Ectodermal cell (in vitro differentiated cells): ENCODE data around the gene PRKCB.
A peak's percentile ranks its signal among the peaks of the same experiment; 100 is the strongest.

ENCODE experiments used
- H3K27ac ChIP-seq: 2 replicates; pipeline ENCODE4 v1.7.0; 2013; ENCODE audit warnings: mild to moderate bottlenecking, low read depth, low read length; ENCODE audit not compliant: insufficient read depth, poor library complexity, severe bottlenecking
- H3K27me3 ChIP-seq: 2 replicates; pipeline ENCODE4 v1.7.0; 2013; ENCODE audit warnings: mild to moderate bottlenecking, low read length; ENCODE audit not compliant: insufficient read depth, control insufficient read depth, poor library complexity, severe bottlenecking
- H3K36me3 ChIP-seq: one replicate; pipeline ENCODE4 v1.7.0; 2013; ENCODE audit warnings: low read length; ENCODE audit not compliant: control insufficient read depth, insufficient read depth
- H3K4me1 ChIP-seq: one replicate; pipeline ENCODE4 v1.7.0; 2013; ENCODE audit warnings: low read length; ENCODE audit not compliant: control insufficient read depth, insufficient read depth
- H3K4me3 ChIP-seq: 2 replicates; pipeline ENCODE4 v1.7.0; 2013; ENCODE audit warnings: low read depth, low read length, control low read depth; ENCODE audit not compliant: insufficient read depth
- H3K9me3 ChIP-seq: 2 replicates; pipeline ENCODE4 v1.7.0; 2013; ENCODE audit warnings: mild to moderate bottlenecking, low read length, moderate library complexity; ENCODE audit not compliant: control insufficient read depth
- whole genome bisulfite sequencing, 2 experiments: methylation state at CpG; one replicate each; pipeline ENCODE4 v1.1.7; 2013; ENCODE audit warnings: missing lambda C conversion rate in 2 of 2; 5-methylcytosine and 5-hydroxymethylcytosine counted together

Gene PRKCB

DNA sequence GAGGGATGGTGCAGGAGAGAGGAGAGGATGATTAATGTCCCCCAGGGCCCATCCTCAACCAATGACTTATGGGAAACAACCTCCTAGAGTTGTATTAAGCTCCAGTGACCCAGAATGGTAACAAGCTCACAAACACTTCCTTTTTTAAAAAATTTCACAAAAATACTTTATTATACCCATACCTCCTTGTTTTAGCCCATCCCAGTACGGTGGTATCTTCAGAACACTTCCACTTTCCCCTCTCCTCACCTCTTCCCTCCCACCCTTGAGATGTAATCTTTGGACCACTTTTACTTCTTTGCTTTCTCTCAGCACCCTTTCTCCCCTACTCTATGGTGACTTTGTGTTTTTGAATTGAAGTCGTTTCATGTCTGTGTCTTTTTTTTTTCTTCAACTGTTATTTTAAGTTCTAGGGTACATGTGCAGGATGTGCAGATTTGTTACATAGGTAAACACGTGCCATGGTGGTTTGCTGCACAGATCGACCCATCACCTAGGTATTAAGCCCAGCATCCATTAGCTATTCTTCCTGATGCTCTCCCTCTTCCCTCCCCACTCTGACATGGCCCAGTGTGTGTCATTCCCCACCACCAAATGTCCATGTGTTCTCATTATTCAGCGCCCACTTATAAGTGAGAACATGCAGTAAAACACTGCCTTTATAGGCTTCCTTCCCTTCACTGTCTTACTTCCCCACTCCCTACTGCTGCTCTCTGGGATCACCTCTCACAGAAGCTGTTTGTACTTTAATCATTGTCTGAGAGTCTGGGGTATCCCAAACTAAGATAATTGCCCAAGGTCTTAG is 124.5 kb downstream of the PRKCB start:
- Histone ChIP-seq H3K4me3 (no peak overlapping the region), H3K27ac (no peak overlapping the region), H3K36me3 (no peaks in the 10 kb centered on the region), H3K27me3 (no peaks in the 10 kb centered on the region), H3K4me1 (peaks cover 4% of the 10 kb centered on the region), H3K9me3 (no peaks in the 10 kb centered on the region)
- 88 to 90% methylated on average over 5 of the region's 5 CpGs for WGBS, 2 experiments

DNA sequence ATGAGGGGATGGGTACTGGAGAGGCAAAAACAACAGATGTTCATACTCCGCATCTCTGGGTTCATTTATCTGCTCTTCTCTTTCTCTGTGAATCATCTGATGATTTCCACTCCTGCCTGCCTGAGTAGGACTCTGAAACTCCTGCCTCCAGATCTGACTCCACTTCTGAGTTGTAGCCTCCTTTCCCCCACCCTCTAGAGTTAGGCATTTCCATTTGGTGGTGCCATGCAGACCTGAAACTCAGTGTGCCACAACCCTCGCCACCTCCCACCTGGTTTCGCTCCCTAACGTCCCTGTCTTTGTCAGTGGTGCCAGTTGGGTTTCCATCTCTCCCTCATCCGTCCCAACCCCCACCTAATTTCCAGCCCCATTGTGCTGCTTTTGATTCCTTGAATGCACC is 126.2 kb downstream of the PRKCB start:
- Histone ChIP-seq H3K36me3 (no peaks in the 10 kb centered on the region), H3K4me3 (no peak overlapping the region), H3K27ac (no peak overlapping the region), H3K4me1 (peaks cover 16% of the 10 kb centered on the region), H3K27me3 (no peaks in the 10 kb centered on the region), H3K9me3 (no peaks in the 10 kb centered on the region)
- 91 to 92% methylated on average over 5 of the region's 5 CpGs for WGBS, 2 experiments

DNA sequence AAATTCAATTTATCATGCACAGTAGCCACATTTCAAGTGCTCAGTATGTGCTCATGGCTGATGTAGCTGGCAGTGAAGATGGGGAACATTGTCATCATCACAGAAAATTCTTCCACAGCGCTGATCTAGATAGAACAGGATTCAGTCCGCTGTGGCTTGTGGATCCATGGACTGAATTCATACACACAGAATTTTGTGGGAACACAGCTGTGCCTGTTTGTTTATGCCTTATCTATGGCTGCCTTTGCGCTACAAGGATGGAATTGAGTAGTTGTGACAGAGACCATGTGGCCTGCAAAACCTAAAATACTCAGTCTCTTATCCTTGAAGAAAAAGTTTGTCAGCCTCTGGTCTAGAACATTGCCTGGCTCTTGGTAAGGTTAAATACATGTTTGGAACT is 128.4 kb downstream of the PRKCB start:
- Histone ChIP-seq H3K36me3 (no peaks in the 10 kb centered on the region), H3K27me3 (no peaks in the 10 kb centered on the region), H3K9me3 (no peaks in the 10 kb centered on the region), H3K4me3 (no peak overlapping the region), H3K27ac (no peak overlapping the region), H3K4me1 (peaks cover 19% of the 10 kb centered on the region)
- WGBS, 2 experiments: 94 to 96% methylated on average over 3 of the region's 3 CpGs

DNA sequence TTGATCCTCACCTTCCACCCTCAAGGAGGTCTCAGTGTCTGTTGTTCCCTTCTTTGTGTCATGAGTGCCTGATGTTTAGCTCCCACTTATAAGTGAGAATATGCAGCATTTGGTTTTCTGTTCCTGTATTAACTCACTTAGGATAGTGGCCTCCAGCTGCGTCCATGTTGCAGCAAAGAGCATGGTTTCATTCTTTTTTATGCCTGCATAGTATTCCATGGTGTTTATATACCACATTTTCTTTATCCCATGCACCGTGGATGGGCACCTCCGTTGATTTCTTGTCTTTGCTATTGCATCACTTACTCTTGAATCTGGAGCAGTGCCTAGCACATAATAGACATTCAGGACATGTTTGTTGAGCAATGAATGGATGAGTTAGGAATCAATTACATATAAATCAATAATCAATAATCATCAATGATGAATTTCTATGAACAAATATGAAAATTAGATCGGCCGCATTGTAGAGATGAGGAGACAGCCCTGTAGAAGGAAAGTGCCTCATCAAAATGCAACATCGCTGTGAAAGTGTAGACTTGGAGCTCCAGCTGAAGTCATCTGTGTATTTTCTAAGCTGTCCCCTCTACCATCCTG is 129.5 kb downstream of the PRKCB start:
- Histone ChIP-seq H3K4me1 (peaks cover 19% of the 10 kb centered on the region), H3K36me3 (no peaks in the 10 kb centered on the region), H3K27ac (no peak overlapping the region), H3K4me3 (no peak overlapping the region), H3K27me3 (no peaks in the 10 kb centered on the region), H3K9me3 (no peaks in the 10 kb centered on the region)
- 90 to 94% methylated on average over 6 of the region's 6 CpGs for WGBS, 2 experiments

DNA sequence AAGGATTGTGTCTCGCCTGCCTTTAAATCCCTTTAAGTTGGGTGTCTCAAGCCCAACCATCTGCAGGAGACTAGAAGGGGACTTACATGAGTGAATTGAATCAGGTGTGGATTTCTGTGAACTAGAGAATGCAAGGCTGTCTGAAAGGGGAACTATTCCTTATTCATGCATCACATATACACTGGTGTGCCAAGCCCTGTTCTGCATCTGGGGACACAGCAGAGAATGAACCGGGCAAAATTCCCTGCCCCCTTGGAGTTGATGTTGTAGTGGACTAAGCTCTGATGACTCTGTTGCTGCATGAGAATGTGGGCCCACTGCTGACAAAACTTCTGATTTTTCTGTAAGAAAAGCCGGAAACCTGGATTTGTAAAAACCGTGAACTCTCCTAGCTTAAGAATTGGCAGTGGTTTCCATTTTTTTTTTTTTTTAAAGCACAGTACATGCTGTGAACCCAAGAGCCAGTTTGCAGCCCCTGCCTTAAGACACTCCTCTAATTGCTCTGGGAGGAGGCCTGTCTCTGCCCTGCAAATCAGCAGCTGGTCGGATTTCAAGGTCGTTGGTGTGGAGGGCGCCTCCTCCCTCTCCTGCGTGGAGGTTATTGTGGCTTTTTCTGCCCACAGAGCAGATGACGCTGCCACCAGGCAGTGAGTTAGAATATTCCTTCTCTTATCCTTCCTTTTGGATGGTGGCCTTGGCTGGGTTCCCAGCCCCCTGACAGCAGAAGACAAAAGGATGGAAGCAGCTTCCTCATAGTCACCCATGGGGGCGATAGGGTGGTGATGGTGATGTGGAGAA is 131.0 kb downstream of the PRKCB start:
- peaks cover 19% of the 10 kb centered on the region for H3K4me1 ChIP-seq
- 56 to 62% methylated on average over 10 of the region's 10 CpGs for WGBS, 2 experiments

DNA sequence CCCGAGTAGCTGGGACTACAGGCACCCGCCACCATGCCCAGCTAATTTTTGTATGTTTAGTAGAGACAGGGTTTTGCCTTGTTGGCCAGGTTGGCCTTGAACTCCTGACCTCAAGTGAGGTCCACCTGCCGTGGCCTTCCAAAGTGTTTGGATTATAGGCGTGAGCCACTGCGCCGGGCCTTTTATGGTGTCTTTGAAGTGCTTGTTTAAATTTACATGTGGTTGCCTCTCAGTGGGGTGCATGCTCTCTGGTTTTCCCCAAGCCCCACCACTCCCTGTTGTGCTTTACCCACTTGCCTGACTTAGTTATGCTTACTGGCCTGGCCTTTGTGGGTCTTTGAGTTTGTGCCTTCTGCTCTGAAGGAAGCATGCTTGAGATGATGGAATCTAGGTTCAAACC is 132.0 kb downstream of the PRKCB start:
- WGBS, 2 experiments: 82 to 92% methylated on average over 6 of the region's 6 CpGs
- peaks cover 19% of the 10 kb centered on the region for H3K4me1 ChIP-seq
- no peaks in the 10 kb centered on the region for H3K36me3 ChIP-seq
- H3K27ac ChIP-seq: no peak overlapping the region
- no peaks in the 10 kb centered on the region for H3K27me3 ChIP-seq
- no peaks in the 10 kb centered on the region for H3K9me3 ChIP-seq
- no peak overlapping the region for H3K4me3 ChIP-seq

More for the DNA sequence above, 131.0 kb downstream of the PRKCB start:
- peak overlapping the region; percentile 37 for H3K27ac ChIP-seq
- H3K4me3 ChIP-seq: no peak overlapping the region
- H3K9me3 ChIP-seq: no peaks in the 10 kb centered on the region
- H3K36me3 ChIP-seq: no peaks in the 10 kb centered on the region
- H3K27me3 ChIP-seq: no peaks in the 10 kb centered on the region

DNA sequence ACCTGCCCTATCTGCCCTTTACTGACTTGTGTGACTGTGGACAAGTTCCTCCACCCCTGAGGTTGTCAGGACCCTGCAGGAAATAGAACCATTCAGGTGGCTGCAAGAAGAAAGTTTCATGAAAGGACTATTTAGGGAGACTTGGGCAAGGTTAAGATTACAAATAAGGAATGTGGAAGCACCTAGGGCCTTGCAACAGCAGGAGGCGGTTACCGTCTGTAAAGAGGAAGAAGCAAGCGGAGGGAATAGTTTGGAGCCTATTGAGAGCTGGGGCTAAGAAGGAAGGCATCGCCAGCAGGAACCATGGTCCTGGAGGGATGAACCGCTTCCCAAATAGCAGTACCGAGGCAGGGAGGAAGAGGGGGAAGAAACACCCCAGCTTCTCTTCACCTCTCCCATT is 132.4 kb downstream of the PRKCB start:
- H3K4me3 ChIP-seq: no peak overlapping the region

DNA sequence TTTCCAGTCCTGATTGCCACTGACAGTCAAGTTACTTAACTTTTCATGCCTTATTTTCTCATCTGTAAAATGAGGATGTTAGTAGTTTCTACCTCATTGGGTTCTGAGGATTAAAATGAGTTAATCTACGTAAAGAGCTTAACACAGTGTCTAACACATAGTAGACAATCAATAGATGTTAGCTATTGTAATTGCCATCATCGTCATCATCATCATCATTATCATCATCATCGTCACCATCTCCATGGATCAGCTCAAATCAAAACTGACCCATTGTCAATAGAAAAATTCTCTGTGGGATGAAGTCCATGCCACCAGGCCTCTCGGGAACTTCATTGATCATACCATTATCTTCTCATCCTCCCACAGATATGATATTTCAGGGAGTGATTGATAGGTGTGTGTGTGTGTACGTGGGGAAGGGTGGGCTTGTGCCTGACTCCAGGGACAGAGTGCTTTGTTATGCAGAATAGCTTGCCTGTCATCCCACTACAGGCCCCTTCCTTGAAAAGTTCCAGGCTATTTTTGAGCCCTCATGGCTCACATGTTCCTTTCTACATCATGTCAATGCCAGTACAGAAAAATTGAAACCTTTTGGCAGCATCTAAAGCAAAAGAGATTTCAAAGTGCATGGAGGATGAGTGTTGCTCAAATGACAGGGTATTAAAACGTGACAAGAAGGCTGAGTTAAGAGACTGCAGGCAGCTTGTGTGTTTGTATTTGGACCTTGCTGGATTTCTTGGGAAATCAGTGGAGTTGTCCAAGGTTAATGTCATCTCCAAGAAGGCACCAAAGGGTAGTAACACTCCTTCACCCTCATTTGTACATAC is 133.9 kb downstream of the PRKCB start:
- no peaks in the 10 kb centered on the region for H3K27me3 ChIP-seq
- H3K27ac ChIP-seq: no peak overlapping the region
- H3K4me3 ChIP-seq: no peak overlapping the region
- H3K9me3 ChIP-seq: no peaks in the 10 kb centered on the region
- WGBS, 2 experiments: 73 to 83% methylated on average over 5 to 6 of the region's 6 CpGs
- peaks cover 19% of the 10 kb centered on the region for H3K4me1 ChIP-seq
- no peaks in the 10 kb centered on the region for H3K36me3 ChIP-seq

More for the DNA sequence above, 132.4 kb downstream of the PRKCB start:
- 81 to 86% methylated on average over 6 of the region's 6 CpGs for WGBS, 2 experiments
- peaks cover 19% of the 10 kb centered on the region for H3K4me1 ChIP-seq
- H3K9me3 ChIP-seq: no peaks in the 10 kb centered on the region
- H3K36me3 ChIP-seq: no peaks in the 10 kb centered on the region
- no peak overlapping the region for H3K27ac ChIP-seq
- H3K27me3 ChIP-seq: no peaks in the 10 kb centered on the region

DNA sequence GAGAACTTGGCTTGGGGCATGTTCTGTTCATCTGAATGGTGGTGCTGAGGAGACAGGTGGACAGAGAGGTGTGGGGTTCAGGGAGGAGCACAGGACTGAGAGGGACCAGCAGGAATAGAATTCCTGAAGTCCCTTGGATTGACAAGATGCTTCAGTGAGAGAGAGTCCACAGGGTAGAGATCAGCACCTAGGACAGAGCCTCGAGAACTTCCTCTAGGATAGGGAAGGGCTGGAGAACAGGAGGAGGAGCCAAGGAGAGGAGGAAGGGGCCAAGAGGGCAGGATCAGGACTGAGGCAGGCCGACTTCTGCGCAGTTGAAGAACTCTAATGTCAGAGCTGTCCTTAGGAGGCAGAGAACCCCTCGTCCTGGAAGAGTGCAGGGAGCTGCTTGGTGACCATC is 138.4 kb downstream of the PRKCB start:
- no peaks in the 10 kb centered on the region for H3K4me1 ChIP-seq
- no peaks in the 10 kb centered on the region for H3K27me3 ChIP-seq
- no peaks in the 10 kb centered on the region for H3K36me3 ChIP-seq
- H3K9me3 ChIP-seq: no peaks in the 10 kb centered on the region
- no peak overlapping the region for H3K4me3 ChIP-seq
- no peak overlapping the region for H3K27ac ChIP-seq
- 33 to 38% methylated on average over 4 of the region's 4 CpGs for WGBS, 2 experiments
